ENCODE results near the gene VWA8.

GRCh38 chr13:41709511-41709910, 251.4 kb downstream of the VWA8 start:
- TF ChIP-seq SP2 (tag by site-specific recombination; IDR thresholded peaks at IDR 0.05) (no peak), ZNF776 (tag by site-specific recombination; IDR thresholded peaks at IDR 0.05; ENCODE audit: borderline replicate concordance) (no peak), YY1 (tag by site-specific recombination; IDR thresholded peaks at IDR 0.05) (no peak), ZBTB10 (tag by site-specific recombination; IDR thresholded peaks at IDR 0.05) (no peak), KLF10 (tag by site-specific recombination; IDR thresholded peaks at IDR 0.05) (no peak), ZFP37 (tag by site-specific recombination; IDR thresholded peaks at IDR 0.05) (no peak), PRDM10 (tag by site-specific recombination; IDR thresholded peaks at IDR 0.05) (no peak), ZNF138 (tag by site-specific recombination; IDR thresholded peaks at IDR 0.05; ENCODE audit: borderline replicate concordance) (no peak), EGR2 (tag by site-specific recombination; IDR thresholded peaks at IDR 0.05; ENCODE audit: low read depth) (no peak), CTCF (tag by site-specific recombination; IDR thresholded peaks at IDR 0.05) (no peak), REST (tag by site-specific recombination; IDR thresholded peaks at IDR 0.05) (no peak), ZNF549 (tag by site-specific recombination; IDR thresholded peaks at IDR 0.05) (no peak)
